Activated naive CD4-positive, alpha-beta T cell treated with anti-CD3 and anti-CD28 coated beads, Interleukin-2, amount 50 U/mL, for 16 hours (primary cell): Measurements from ENCODE around the gene TSTD1.
"Not testable (repeated sequence)": the region's sequence is repeated elsewhere in the genome, so short reads cannot be mapped to it uniquely, and the experiment has no call there.

ENCODE experiments used
- DNase-seq: peaks from one replicate; pipeline ENCODE4 v3.0.0-alpha.2; 2020

TSTD1 gene

GRCh38 chr1:161068306-161069234 is 29.8 kb upstream of the TSTD1 start:
- peak; percentile 68 for DNase-seq

- DNase-seq = peak; percentile 32
Observed at GRCh38 chr1:161066694-161067093, 27.9 kb upstream of the TSTD1 start.

DNA sequence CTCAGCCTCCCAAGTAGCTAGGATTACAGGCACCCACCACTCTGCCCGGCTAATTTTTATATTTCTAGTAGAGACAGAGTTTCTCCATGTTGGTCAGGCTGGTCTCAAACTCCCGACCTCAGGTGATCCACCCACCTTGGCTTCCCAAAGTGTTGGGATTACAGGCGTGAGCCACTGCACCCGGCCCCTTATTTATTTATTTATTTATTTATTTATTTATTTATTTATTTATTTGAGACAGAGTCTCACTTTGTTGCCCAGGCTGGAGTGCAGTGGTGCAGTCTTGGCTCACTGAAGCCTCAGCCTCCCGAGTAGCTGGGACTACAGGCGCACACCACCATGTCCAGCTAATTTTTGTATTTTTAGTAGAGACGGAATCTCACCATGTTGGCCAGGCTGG is 26.9 kb upstream of the TSTD1 start:
- not testable (repeated sequence) for DNase-seq

DNA sequence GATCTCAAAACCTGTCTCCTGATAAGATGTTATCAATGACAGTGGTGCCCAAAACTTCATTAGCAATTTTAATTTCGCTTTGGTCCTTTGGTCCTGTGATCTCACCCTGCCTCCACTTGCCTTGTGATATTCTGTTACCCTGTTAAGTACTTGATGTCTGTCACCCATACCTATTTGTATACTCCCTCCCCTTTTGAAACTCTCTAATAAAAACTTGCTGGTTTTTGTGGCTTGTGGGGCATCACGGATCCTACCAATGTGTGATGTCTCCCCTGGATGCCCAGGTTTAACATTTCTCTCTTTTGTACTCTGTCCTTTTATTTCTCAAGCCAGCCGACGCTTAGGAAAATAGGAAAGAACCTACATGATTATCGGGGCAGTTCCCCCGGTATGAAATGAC is 25.2 kb upstream of the TSTD1 start:
- not testable (repeated sequence) for DNase-seq

- DNase-seq = no peak
Observed at GRCh38 chr1:161061419-161061818, 22.7 kb upstream of the TSTD1 start.

GRCh38 chr1:161059293-161059692 is 20.5 kb upstream of the TSTD1 start:
- no peak for DNase-seq

GRCh38 chr1:161054805-161055204 is 16.0 kb upstream of the TSTD1 start:
- no peak for DNase-seq

GRCh38 chr1:161054232-161054631 is 15.5 kb upstream of the TSTD1 start:
- DNase-seq = no peak

DNA sequence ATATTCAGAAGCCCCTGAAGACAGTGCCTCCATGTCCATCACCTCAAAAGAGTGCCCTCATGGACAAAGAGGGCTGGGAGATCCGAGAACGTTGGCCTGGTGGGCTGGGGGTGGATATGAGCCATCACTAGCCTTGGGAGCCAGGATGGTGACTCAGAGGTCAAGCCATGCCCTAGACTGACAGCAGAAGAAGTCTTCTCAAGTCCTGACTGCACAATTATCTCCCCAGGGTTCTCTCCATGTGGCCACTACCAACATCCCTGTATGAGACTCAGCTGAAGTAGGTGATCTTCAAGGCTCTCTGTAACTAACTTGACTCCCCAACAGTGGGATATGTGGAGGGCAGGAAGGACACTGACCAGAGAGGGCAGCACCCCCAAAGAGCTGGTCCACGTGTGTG is 14.1 kb upstream of the TSTD1 start:
- DNase-seq = no peak

- no peak for DNase-seq
Observed at GRCh38 chr1:161051219-161051618, 12.5 kb upstream of the TSTD1 start.

DNA sequence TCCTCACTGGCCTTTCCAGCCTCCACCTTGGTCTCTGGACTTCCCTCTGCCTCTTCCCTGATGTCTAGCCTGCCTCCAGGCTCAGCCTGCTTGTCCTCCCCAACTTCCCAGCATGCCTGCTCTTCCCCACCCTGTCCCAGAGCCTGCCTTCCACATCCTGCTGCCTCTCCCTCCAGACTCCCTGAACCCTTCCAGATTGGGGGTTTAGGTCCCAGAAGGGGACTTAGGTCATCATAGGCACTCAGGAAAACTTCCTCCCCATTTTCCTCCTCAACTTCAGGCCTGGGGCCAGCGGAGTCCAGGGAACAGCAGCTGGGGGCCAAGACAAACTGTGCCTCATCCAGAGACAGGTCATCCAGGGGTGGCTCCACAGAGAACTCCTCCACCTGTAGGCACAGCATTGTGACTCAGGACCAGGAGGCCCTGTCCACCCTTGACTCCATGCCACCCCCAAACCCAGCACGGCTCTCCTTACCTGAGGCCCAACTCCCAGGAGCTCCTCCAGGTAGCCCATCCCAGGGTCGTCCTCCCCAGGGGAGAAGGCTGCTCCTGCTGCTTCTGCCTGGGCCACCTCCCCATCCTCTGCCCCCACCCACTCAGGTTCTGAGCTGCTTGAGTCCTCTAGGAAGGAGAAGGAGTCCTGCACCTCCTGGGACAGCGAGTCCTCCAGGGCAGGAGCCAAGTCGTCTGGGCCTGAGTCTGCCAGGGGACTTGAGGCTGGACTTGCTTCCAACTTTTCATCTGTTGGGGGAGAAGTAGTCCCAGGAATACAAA is 10.4 kb upstream of the TSTD1 start:
- no peak for DNase-seq

DNA sequence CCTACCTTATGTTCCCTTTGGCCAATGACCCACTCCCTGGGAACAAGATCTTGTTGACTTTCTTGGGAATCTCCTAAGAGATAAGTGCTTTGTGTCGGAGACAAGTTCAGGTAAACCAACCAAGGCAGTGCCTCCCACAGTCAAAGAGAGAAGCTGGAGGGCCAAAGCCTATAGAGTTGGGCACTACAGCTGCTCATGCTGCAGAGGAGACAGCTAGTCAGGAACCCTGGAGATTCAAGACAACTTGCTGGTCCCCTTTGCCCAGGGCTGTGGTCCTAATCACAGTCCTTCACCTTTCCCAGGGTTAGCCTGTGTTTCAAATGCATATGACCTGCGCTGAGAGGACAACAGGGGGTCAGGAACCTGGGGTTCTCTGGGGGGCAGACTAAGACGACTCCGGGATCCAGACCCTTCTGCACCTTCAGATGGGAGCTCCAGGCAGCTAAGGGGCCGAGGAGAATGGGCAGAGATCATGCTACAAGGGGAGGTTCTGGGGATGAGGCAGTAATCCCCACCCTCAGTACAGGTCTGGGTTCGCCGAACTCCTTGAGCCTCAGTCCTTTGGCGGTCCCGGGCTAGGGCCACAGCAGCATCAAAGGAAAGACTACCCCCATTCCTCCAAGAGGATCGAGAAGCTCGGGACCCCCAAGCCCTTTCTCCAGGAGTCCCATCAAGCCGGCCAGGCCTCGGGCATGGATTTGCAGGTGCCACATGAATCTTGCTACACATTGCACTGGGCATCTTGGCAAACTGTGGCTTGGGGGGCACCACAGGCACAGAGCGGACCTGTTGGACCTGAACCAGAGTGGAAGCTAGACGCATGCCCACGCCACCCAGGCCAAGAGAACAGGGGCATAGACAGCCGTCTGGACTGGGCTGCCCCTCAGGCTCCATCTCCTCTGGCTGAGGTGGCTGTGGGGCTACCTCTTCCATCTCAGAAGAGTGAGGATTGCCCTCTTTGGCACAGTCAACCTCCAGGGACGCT is 9.0 kb upstream of the TSTD1 start:
- no peak for DNase-seq

- no peak for DNase-seq
Observed at GRCh38 chr1:161046605-161047228, 8.0 kb upstream of the TSTD1 start.

GRCh38 chr1:161045736-161046604 is 7.2 kb upstream of the TSTD1 start, which contains the start of gene USF1:
Gene USF1 (minus strand): TSS chr1:161045977. CDS start chr1:161043275, 2,702 bp downstream.
- peak; percentile 90 for DNase-seq

- DNase-seq = peak; percentile 48
Observed at GRCh38 chr1:161044908-161045735, 6.4 kb upstream of the TSTD1 start.

- no peak for DNase-seq
Observed at GRCh38 chr1:161044535-161044907, 5.8 kb upstream of the TSTD1 start.

DNA sequence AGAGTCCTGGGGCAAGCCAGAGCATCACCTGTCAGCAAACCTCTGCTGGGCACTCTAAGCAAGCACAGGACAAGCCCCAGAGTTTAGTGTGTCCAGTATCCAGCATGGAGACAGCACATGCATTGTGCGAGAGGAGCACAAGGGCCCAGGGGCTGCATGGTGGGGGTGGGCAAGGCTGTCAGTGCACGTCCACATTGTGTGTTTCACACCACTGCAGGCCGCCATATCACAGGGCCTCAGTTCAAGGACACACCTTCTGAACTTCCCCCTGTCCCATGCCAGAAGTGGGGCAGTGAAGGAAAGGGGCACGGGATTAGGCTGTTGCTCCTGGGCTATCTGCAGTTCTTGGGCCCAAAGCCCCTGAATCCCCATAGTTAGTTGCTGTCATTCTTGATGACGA is 782 bp upstream of the TSTD1 start:
- DNase-seq = no peak

DNA sequence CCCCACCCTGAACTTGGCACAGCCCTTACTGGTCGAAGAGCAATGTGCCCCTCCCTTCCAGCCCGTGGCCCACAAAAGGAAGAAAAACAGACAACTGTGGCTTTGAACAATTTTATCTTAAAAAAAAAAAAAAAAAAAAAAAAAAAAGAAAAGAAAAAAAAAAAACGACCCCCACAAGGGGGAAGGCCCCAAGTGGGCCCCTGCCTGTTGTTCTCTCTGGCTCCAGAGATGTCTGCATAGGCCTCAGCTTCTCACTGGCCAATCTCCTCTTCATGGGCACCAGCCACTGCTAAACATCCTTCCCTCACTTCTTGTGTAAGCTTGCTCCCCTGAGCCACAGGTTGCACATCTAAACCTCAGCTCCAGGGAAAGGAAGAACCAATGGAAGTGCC is 386 bp upstream of the TSTD1 start:
- DNase-seq = no peak

GRCh38 chr1:161037661-161038522 is 872 bp downstream of the TSTD1 start:
- DNase-seq = no peak
